HG03439 (cell line): ENCODE data around the gene TRIM62.

Source experiments
- ATAC-seq: cut with Tn5 transposase; IDR thresholded peaks from one replicate; pipeline ENCODE4 v1.9.1; 2021; ENCODE audit warnings: mild to moderate bottlenecking, moderate library complexity; ENCODE audit not compliant: unreplicated experiment

The TRIM62 gene

DNA sequence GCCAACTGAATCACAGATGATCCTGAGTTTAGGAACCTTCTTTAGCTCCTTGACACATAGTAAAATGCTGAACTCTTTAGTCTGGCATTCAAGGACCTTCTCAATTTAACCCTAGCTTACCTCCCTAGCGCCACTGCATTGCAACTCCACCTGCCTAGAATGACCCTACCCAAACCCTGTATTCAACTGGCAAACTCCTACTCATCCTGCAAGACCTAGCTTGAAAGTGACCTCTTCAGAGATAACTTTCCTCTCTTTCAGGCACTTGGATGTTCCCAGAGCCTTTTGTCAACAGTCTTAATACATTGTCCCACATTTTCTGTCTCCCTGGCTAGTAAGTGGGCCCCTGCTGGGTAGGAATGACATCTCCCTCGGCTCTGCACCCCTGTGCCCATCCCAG, 19.7 kb downstream of the TRIM62 start:
- no peak for ATAC-seq

DNA sequence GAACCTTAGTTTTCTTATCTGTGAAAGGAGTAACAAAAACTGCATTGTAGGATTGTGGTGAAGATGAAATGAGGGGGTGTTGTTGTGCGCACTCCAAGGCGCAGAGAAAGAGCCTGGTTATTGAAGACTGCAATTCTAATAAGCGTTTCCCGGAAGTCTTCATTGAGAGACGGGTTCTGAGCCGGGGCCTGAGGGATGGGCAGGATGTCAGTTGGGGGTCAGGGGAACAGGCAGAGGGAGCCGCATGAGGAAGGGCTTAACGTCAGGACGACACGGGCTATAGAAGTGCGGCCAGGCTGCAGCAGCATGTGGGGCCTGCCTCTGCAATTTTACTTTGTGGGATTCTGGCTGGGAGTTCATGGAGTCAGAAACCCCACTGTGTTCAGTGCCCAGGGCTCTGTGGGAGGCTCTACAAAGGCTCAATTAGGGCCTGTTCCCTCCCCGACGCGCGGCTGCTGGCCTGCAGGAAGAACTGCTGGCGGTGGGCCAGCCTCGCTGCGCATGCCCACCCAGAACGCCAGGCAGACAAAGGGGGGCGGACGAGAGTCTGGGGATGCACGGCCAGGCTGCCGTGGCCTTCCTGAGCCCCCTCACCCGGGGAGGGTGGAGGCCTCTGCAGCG, 20.7 kb downstream of the TRIM62 start:
- no peak for ATAC-seq

- no peak for ATAC-seq
Observed at GRCh38 chr1:33159577-33159976, 22.3 kb downstream of the TRIM62 start.

DNA sequence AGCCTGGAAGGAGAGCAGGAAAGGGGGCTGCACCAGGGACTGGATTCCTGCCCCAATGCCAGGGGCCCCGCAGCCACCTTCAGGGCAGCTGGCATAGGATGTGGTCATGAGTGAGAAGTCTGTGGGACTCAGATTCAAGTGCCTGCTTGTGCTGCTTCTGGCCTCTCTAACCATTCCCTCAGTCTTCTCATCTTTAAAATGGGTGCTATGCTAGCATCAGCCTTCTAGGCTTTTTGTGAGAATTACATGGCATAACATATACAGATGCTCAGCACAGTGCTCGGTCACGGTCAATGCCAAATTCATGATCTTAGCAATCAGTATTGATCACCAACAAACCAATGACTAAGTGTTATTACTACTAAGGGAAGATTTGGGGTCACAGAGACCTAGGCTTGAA, 23.5 kb downstream of the TRIM62 start:
- no peak for ATAC-seq

DNA sequence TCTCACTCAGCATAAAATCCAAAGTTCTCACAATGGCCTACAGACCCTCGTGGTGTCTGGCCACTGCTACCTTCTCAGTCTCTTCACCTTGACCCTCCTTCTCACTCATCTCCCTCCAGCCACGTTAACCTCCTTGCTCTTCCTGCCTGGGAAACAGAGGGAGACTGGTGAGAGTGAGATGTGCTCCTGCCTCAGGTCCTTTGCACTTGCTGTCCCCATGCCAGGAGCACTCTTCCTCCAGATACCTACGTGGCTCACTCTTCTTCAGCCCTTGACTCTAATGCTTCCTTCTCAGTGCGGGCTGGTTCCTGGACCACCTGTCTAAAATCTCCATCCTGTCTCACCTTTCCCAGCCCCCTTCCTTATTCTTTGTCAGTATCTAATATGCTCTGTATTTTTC, 24.7 kb downstream of the TRIM62 start:
- no peak for ATAC-seq

GRCh38 chr1:33155877-33156538, 25.8 kb downstream of the TRIM62 start:
- ATAC-seq: no peak

- no peak for ATAC-seq
Observed at GRCh38 chr1:33153650-33154049, 28.2 kb downstream of the TRIM62 start.

DNA sequence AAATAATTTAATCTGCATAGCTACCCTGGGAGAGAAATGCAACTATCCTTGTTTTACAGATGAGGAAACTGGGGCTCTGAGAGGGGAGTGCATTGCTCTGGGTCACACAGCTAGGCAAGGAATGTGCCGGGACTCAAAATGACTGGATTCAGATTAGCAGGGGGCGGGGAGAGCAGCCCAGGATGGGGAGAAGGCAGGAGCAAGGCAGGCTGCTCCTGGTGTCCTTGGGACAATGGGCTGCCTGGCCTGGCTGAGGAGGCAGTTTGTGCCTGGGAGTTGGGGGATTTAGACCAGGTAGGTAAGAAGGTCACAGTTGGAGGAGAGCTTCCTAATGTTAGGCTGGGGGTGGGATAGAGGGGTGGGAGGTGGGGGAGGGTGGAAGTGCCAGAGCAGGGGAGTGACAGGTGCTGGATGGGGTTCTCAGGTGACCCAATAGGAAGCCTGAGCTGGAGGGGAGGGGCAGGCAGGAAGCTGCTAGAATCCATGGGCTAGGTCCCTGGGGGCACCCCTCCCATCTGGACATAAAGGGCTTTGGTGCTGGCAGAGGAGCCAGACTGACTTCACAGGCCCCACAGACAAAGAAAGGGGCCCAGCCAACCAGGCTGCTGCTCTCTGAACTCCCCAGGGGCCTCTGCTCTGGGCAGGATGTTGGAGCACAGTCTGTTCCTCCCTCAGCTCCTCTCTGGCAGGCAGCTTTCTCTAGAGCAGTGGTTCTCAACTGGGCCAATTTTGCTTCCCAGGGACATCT, 29.0 kb downstream of the TRIM62 start:
- no peak for ATAC-seq

DNA sequence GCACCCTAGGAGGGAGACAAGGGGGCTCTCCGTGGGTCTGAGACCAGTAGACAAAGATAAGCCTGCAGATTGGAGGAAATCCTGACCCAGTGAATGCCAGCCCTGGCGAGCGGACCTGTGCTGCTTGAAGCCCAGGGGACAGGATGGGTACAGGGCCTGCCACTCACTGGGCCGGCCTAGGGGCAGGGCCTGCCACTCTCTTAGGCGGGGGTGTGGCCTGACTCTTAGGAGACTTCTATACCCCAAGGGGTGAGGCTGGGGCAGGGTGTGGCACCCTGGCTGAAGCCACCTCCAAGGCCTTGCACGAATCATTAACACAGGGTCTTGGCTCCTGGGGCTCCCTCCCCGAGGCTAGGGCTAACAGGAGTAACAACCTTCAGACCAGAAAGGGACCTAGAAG, 30.7 kb downstream of the TRIM62 start:
- ATAC-seq: no peak

DNA sequence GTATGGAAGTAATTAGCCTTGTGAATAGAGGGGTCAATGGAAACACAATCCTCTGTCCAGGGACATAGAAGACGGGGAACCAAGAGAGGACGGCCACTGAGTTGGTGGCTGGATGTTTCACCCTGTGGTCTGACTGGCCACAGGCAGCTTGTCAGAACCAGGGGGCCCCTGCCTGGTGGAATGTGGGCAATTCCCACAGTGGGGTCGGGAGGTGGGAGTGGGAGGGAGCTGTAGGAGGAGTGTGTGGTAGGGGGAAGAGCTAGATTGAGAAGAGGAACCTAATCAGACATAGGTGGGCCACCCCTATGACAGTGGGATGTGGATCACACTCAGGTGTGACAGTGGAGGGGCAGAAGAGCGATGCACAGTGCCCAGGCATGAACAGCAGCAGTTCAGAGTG, 31.3 kb downstream of the TRIM62 start:
- ATAC-seq: no peak

- ATAC-seq: no peak
Observed at GRCh38 chr1:33149453-33150190, 32.2 kb downstream of the TRIM62 start.

GRCh38 chr1:33148615-33149014, 33.2 kb downstream of the TRIM62 start:
- ATAC-seq: no peak

DNA sequence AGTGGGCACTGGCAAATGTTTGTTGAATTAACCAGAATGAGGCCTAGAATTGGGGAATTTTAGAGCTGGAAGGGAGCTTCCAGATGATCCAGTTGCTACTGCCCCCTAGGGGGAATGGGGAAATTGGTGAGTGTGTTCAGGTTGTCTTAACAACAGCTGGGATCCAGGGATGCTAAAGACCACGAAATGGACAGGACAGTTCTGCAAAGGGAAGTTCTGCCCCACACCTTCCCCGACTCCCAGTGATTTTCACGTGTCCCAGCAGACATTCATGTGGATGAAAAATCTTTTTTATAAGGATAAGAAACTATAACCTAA, 33.9 kb downstream of the TRIM62 start:
- no peak for ATAC-seq

- ATAC-seq: no peak
Observed at GRCh38 chr1:33147275-33147996, 34.4 kb downstream of the TRIM62 start.

GRCh38 chr1:33146003-33146402, 35.8 kb downstream of the TRIM62 start:
- ATAC-seq: no peak

DNA sequence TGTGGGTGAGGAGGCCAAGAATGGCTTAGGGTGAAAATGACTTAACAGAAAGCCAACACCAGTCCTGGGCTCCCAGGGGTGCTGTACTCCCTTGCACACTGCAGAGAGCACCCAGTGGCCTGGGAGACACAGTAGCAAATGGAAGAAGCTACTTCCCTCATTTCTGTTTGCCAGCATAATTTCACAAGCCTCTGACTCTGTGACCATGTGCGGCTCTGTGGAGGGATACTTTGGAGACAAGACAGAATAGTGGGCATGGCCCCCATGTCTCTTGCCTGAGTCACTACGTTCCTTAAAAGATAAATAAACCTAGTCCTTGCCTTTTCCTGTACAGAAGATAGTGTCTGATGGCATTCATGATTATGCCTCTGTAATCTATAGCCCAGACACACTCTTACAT, 38.1 kb downstream of the TRIM62 start:
- ATAC-seq: no peak

GRCh38 chr1:33143176-33143575, 38.7 kb downstream of the TRIM62 start:
- ATAC-seq: no peak

DNA sequence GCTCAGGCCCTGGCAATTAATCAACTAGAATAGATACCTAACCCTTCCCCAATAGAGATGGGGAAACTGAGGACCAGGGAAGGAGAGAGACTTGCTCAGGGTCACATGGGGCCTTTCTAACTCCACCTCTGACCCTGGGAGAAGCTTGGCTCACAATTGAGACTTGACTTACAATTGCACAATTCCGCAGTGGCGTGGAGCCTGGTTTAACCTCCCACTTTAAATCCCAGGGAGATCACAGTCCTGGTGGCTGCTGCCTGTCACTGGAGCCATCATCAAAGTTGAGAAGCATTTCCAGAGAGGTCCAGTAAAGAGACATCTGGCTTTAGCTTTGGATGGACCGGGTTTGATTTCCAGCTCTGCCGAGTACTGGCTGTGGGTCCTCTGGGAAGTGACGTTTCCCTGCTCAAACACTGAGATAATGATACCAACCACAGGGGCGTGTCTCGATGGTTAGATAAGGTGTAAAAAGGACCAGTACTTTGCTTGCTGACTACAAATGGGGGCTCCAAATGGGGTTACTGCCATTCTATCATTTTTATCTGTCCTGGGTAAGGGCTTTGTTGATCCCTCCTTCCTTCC, 39.3 kb downstream of the TRIM62 start:
- no peak for ATAC-seq

DNA sequence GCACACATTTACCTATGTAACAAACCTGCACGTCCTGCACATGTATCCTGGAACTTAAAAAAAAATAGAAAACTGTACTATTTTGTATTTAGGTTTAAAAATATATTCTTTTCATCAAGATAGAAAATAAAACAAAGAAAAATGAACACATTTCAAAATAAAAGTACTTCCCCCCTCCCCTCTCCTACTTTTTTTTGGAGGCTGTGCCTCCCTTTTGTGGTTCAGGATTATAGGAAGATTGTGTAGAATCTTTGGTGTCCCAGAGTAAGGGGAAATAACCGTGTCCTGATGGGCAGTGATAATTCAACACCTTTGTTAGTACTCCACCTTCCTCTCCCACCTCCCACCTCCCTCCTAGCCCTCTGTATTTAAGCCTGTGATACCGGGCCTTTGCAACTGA, 40.1 kb downstream of the TRIM62 start:
- no peak for ATAC-seq

- ATAC-seq: no peak
Observed at GRCh38 chr1:33141216-33141615, 40.6 kb downstream of the TRIM62 start.
